GM12891 (cell line): ENCODE results near the gene SCAMP4.
"Not testable (repeated sequence)": the region's sequence is repeated elsewhere in the genome, so short reads cannot be mapped to it uniquely, and the experiment has no call there.

Experiments used
- POLR2A ChIP-seq: IDR thresholded peaks from 2 replicates; pipeline ENCODE4 v1.6.1; 2011; ENCODE audit warnings: low read depth, low read length, control low read depth
- POLR2AphosphoS5 ChIP-seq: IDR thresholded peaks from 2 replicates; pipeline ENCODE4 v1.6.1; 2011; ENCODE audit warnings: low read depth, low read length, control low read depth
- TAF1 ChIP-seq: IDR thresholded peaks from 2 replicates; pipeline ENCODE4 v1.6.1; 2011; ENCODE audit warnings: low read depth, low read length, control low read depth

GRCh38 chr19:1881393-1882088, 23.7 kb upstream of the SCAMP4 start:
- not testable (repeated sequence) for TF ChIP-seq POLR2AphosphoS5, POLR2A, TAF1
